Sigmoid colon (tissue), 4 donors: ENCODE data around the gene LCT.

Experiments used
- EP300 ChIP-seq, 4 donors: sonication (generic); formaldehyde crosslinking; IDR thresholded peaks; one replicate each; pipeline ENCODE4 v1.6.1; 2017; ENCODE audit warnings: antibody characterized with exemption in 4 of 4
- POLR2A ChIP-seq, 2 donors: fragments of 450-650 bp; IDR thresholded peaks; one replicate each; pipeline ENCODE4 v1.6.1; 2016; ENCODE audit warnings: antibody characterized with exemption in 2 of 2, mild to moderate bottlenecking in 2 of 2, moderate library complexity in 2 of 2
- POLR2AphosphoS5 ChIP-seq, 4 donors: sonication (generic); formaldehyde crosslinking; IDR thresholded peaks; one replicate each; pipeline ENCODE4 v1.6.1; 2017; ENCODE audit warnings: antibody characterized with exemption in 4 of 4
- TF ChIP-seq, protein P1 (sequence below), 4 experiments: fragments of 450-650 bp in 3 of 4; fragments of 200-600 bp in 1 of 4; IDR thresholded peaks; one replicate each; pipeline ENCODE4 v1.5.1; 2016 to 2019; ENCODE audit warnings: antibody characterized with exemption in 4 of 4, mild to moderate bottlenecking in 3 of 4, moderate library complexity in 2 of 4

DNA sequence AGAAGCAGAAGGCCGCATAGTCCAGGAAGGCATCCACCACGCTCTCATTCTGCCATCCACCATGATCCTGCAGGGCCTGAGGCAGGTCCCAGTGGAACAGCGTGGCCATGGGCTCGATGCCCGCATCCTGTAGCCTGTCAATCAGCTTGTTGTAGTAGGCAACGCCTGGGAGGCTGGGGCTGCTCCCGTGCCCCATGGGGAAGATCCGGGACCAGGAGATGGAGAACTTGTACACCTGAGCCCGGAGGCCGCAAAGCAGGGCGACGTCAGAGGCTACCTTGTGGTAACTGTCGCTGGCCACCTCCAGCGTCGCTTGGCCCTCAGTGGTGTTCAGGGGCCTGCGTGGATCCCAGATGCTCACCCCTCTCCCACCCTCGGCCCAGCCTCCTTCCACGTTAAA, 19.5 kb downstream of the LCT start:
- no peak for TF ChIP-seq EP300 (IDR thresholded peaks at IDR 0.05)
- TF ChIP-seq, protein P1, sequence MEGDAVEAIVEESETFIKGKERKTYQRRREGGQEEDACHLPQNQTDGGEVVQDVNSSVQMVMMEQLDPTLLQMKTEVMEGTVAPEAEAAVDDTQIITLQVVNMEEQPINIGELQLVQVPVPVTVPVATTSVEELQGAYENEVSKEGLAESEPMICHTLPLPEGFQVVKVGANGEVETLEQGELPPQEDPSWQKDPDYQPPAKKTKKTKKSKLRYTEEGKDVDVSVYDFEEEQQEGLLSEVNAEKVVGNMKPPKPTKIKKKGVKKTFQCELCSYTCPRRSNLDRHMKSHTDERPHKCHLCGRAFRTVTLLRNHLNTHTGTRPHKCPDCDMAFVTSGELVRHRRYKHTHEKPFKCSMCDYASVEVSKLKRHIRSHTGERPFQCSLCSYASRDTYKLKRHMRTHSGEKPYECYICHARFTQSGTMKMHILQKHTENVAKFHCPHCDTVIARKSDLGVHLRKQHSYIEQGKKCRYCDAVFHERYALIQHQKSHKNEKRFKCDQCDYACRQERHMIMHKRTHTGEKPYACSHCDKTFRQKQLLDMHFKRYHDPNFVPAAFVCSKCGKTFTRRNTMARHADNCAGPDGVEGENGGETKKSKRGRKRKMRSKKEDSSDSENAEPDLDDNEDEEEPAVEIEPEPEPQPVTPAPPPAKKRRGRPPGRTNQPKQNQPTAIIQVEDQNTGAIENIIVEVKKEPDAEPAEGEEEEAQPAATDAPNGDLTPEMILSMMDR (IDR thresholded peaks at IDR 0.05): no peak
- no peak for TF ChIP-seq POLR2A (IDR thresholded peaks at IDR 0.05)
- TF ChIP-seq POLR2AphosphoS5 (IDR thresholded peaks at IDR 0.05): no peak
